ENCODE measurements around the gene TMEM245.

GRCh38 chr9:109027176-109027575 lies 92.6 kb downstream of the TMEM245 start:
- TF ChIP-seq CTCF (conservative IDR thresholded peaks at IDR 0.05) (no peak), ZFX (IDR thresholded peaks at IDR 0.05) (no peak)

Measured in C4-2B (cell line).